ENCODE data around the gene TGIF2.

Gene TGIF2

DNA sequence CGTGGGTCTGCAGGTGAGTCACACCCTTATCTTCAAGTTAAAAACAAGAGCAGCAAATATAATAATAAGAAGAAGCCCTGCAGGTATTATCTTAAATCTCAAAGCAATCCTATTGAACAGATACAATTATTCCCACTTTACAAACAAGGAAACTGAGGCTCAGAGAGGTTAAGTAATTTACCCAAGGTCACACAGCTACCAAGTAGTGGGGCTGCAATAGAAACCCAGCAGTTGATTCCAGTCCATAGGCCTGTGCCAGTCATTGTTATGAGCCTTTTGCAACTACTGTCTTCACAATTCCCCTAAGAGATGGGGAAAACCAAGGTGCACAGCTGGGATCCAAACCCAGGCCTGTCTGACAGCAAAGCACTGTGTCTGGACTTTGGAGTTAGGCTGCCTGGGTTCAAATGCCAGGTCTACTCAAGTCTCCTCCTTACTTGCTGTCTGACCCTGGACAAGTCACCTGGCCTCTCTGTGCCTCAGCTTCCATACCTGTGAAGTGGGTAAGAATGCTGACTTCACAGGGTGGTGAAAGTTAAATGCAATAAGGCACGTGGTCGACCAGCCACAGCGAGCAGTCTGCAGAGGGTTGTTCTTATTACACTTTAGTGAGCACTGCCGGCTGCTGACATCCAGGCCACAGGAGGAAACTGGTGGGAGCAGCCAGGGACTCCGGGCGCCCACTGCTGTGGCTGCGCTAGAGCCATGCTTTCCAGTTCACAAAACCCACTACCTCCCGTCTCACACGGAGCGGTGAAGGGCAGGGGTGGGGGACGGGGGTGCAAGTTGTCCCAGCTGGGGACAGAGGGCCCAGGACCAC, 26.0 kb upstream of the TGIF2 start:
- no peak for DNase-seq (ENCODE audit: low read depth)
- TF ChIP-seq, protein P1, sequence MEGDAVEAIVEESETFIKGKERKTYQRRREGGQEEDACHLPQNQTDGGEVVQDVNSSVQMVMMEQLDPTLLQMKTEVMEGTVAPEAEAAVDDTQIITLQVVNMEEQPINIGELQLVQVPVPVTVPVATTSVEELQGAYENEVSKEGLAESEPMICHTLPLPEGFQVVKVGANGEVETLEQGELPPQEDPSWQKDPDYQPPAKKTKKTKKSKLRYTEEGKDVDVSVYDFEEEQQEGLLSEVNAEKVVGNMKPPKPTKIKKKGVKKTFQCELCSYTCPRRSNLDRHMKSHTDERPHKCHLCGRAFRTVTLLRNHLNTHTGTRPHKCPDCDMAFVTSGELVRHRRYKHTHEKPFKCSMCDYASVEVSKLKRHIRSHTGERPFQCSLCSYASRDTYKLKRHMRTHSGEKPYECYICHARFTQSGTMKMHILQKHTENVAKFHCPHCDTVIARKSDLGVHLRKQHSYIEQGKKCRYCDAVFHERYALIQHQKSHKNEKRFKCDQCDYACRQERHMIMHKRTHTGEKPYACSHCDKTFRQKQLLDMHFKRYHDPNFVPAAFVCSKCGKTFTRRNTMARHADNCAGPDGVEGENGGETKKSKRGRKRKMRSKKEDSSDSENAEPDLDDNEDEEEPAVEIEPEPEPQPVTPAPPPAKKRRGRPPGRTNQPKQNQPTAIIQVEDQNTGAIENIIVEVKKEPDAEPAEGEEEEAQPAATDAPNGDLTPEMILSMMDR (IDR thresholded peaks at IDR 0.05; ENCODE audit: control insufficient read depth, insufficient read depth, low read depth, low read length, missing control alignments) = no peak
- H3K4me3 ChIP-seq (ENCODE audit: control insufficient read depth, low read depth, low read length) = no peak overlapping the region

DNA sequence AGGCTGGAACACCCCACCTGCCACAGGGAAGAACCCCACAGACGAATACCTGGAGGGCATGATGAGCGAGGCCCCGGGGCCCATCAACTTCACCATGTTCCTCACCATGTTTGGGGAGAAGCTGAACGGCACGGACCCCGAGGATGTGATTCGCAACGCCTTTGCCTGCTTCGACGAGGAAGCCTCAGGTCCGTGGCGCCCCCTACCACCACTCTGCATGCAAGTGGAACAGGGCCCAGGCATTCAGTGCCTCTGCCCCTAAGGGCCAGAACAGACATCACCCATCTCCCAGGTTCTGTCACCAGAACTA, 25.4 kb upstream of the TGIF2 start:
- TF ChIP-seq, protein P1 (IDR thresholded peaks at IDR 0.05; ENCODE audit: control insufficient read depth, insufficient read depth, low read depth, low read length, missing control alignments) = peak; percentile 3
- no peak overlapping the region for H3K4me3 ChIP-seq (ENCODE audit: control insufficient read depth, low read depth, low read length)
- no peak for DNase-seq (ENCODE audit: low read depth)

DNA sequence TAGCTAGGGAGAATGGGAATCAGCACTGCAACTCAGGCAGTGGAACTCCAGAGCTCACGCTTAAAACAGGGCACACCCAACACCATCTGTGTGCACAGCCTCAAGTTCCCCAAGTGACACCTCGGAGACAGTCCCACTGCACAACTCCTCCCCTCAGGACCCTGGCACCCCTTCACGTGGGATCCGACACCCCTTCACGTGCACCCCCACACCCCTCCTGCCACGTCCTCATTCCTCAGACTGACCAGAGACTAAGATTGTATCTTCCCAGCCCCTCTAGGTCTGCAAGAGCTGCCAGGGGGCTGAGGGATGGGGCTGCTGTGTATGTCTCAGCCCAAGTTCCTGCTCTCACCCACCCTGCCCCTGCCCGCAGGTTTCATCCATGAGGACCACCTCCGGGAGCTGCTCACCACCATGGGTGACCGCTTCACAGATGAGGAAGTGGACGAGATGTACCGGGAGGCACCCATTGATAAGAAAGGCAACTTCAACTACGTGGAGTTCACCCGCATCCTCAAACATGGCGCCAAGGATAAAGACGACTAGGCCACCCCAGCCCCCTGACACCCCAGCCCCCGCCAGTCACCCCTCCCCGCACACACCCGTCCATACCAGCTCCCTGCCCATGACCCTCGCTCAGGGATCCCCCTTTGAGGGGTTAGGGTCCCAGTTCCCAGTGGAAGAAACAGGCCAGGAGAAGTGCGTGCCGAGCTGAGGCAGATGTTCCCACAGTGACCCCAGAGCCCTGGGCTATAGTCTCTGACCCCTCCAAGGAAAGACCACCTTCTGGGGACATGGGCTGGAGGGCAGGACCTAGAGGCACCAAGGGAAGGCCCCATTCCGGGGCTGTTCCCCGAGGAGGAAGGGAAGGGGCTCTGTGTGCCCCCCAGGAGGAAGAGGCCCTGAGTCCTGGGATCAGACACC, 24.4 kb upstream of the TGIF2 start:
- no peak overlapping the region for H3K4me3 ChIP-seq (ENCODE audit: control insufficient read depth, low read depth, low read length)
- no peak for DNase-seq (ENCODE audit: low read depth)
- TF ChIP-seq, protein P1 (IDR thresholded peaks at IDR 0.05; ENCODE audit: control insufficient read depth, insufficient read depth, low read depth, low read length, missing control alignments) = no peak

DNA sequence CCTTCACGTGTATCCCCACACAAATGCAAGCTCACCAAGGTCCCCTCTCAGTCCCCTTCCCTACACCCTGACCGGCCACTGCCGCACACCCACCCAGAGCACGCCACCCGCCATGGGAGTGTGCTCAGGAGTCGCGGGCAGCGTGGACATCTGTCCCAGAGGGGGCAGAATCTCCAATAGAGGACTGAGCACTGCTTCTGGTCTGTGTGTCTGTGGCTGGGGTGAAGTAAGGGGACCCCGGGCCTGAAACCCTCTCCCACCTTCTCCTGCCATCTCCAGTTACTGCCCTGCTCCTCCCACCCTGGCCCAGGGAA, 23.8 kb upstream of the TGIF2 start:
- H3K4me3 ChIP-seq (ENCODE audit: control insufficient read depth, low read depth, low read length) = no peak overlapping the region
- TF ChIP-seq, protein P1 (IDR thresholded peaks at IDR 0.05; ENCODE audit: control insufficient read depth, insufficient read depth, low read depth, low read length, missing control alignments) = no peak
- no peak for DNase-seq (ENCODE audit: low read depth)

DNA sequence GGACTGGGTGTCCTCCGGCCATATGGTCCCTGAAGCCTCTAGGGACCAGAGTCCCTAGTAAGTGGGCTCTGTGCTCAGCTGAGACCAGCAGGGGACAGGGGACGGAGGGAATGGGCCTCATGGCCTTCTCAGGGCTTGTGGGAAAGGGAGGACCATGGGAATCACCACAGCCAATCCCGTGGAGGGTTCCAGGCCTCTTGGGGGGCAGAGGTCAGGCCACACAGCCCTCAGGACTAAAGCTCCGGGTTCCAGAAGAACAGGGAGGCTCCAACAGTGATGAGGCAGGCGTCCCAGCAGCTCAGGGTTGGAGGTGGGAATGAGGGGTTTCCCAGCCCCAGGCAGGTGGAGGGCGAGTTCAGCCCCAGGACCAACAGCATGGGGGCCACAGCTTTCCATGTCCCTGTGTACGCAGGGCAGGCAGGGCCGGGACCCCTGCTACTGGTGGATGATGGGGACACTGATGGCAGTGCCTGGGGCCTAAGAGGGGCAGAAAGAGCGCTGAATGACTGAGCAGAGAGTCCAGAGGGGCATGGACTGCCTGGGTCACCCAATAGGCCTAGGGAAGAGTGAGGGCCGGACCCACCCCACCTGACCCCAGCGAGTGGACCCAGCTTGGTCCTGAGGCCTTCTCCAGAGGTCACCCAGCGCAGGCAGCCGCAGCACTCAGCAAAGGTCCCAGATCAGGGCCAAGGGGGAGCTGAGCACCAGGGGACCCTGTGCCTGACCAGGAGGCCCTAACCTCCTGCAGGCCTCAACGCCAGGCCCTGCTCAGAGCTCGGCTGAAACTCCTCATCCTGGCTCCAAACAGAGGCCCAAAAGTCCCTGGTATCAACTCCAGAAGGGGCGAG, 23.2 kb upstream of the TGIF2 start:
- TF ChIP-seq, protein P1 (IDR thresholded peaks at IDR 0.05; ENCODE audit: control insufficient read depth, insufficient read depth, low read depth, low read length, missing control alignments) = no peak
- DNase-seq (ENCODE audit: low read depth) = no peak
- no peak overlapping the region for H3K4me3 ChIP-seq (ENCODE audit: control insufficient read depth, low read depth, low read length)

DNA sequence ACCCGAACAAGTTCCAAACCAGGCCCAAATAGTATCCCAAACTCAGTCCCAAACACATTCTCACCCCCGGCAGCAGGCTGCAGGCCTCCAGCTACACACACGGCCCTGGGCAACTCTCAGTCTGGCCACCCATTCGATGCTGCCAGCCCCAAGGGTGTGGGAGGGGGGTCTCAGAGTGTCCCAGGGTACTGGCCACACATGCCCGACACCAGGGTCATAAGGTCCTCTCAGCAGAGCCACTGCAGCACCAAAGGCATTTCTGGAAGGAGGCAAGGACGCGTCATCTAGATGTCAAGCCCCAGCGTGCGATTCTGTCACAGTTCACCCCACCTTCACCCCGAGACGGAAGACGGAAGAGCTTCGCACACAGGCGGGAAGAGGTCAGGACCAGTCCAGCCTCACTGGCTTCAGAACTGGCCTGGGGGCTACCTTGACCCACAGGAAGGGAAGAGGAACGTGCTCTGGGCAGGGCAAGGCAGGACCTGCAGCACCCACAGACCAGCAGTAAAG, 22.6 kb upstream of the TGIF2 start:
- TF ChIP-seq, protein P1 (IDR thresholded peaks at IDR 0.05; ENCODE audit: control insufficient read depth, insufficient read depth, low read depth, low read length, missing control alignments) = no peak
- H3K4me3 ChIP-seq (ENCODE audit: control insufficient read depth, low read depth, low read length) = no peak overlapping the region
- DNase-seq (ENCODE audit: low read depth) = no peak
